ENCODE measurements around the gene RAB3D.

The RAB3D gene

DNA sequence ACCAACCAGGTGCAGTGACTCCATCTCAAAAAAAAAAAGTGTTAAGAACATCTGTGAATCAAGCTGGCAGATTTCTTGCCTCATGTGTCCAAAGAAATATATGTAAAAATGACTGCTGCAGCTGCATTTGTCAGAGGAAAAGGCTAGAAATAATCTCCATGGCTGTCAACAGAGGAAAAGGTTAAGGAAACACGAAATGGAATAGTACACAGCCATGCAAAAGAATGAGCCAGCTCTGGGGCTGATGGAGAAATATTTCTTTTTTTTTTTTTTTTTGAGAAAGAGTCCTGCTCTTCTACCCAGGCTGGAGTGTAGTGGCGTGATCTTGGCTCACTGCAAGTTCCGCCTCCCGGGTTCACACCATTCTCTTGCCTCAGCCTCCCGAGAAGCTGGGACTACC, 6.6 kb downstream of the RAB3D start:
- H3K4me2 ChIP-seq (ENCODE audit: low read depth, low read length, poor library complexity, severe bottlenecking), result no peak overlapping the region
- H3K79me2 ChIP-seq (ENCODE audit: insufficient read depth, low read length), result no peaks in the 10 kb centered on the region
- TF ChIP-seq, protein P1, sequence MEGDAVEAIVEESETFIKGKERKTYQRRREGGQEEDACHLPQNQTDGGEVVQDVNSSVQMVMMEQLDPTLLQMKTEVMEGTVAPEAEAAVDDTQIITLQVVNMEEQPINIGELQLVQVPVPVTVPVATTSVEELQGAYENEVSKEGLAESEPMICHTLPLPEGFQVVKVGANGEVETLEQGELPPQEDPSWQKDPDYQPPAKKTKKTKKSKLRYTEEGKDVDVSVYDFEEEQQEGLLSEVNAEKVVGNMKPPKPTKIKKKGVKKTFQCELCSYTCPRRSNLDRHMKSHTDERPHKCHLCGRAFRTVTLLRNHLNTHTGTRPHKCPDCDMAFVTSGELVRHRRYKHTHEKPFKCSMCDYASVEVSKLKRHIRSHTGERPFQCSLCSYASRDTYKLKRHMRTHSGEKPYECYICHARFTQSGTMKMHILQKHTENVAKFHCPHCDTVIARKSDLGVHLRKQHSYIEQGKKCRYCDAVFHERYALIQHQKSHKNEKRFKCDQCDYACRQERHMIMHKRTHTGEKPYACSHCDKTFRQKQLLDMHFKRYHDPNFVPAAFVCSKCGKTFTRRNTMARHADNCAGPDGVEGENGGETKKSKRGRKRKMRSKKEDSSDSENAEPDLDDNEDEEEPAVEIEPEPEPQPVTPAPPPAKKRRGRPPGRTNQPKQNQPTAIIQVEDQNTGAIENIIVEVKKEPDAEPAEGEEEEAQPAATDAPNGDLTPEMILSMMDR (IDR thresholded peaks at IDR 0.05; ENCODE audit: insufficient read depth, low read length, poor library complexity, severe bottlenecking), result no peak
- TF ChIP-seq EZH2phosphoT487 (conservative IDR thresholded peaks at IDR 0.05; ENCODE audit: low read length), result no peak
- H3K4me3 ChIP-seq (ENCODE audit: insufficient read depth, low read length, poor library complexity, severe bottlenecking), result no peak overlapping the region
- no peak overlapping the region for H2AFZ ChIP-seq (ENCODE audit: low read depth, low read length, severe bottlenecking)
- no peak overlapping the region for H3K9ac ChIP-seq (ENCODE audit: low read length)
- no peaks in the 10 kb centered on the region for H3K9me3 ChIP-seq (ENCODE audit: insufficient read depth, low read length)
- H3K9me2 ChIP-seq (replicated peaks; ENCODE audit: insufficient read depth, low read length), result no peaks in the 10 kb centered on the region
- no peak overlapping the region for H3K27ac ChIP-seq (ENCODE audit: low read depth, low read length)
- no peaks in the 10 kb centered on the region for H3F3A ChIP-seq (ENCODE audit: insufficient read depth)
- no peaks in the 10 kb centered on the region for H3K36me3 ChIP-seq (ENCODE audit: low read length)
- no peaks in the 10 kb centered on the region for H3K27me3 ChIP-seq (ENCODE audit: low read length)
- H4K20me1 ChIP-seq (ENCODE audit: low read depth, low read length), result no peaks in the 10 kb centered on the region

DNA sequence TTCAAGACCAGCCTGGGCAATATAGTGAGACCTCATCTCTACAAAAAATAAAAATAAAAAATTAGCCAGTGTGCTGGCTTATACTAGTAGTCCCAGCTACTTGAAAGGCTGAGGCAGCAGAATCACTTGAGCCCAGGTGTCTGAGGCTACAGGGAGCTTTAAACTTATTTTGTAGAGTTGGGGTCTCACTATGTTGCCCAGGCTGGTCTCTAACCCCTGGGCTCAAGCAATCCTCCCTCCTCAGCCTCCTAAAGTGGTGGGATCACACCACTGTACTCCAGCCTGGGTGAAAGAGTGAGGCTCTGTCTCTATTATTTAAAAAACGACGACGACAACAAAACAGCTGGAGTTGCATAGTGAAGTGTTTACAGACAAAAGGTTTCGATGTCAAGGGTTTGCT, 8.0 kb downstream of the RAB3D start:
- Histone ChIP-seq H3K79me2 (ENCODE audit: insufficient read depth, low read length) (no peaks in the 10 kb centered on the region), H3K4me2 (ENCODE audit: low read depth, low read length, poor library complexity, severe bottlenecking) (no peak overlapping the region), H4K20me1 (ENCODE audit: low read depth, low read length) (no peaks in the 10 kb centered on the region), H3K27me3 (ENCODE audit: low read length) (no peaks in the 10 kb centered on the region), H3K36me3 (ENCODE audit: low read length) (no peaks in the 10 kb centered on the region), H2AFZ (ENCODE audit: low read depth, low read length, severe bottlenecking) (no peak overlapping the region), H3K27ac (ENCODE audit: low read depth, low read length) (no peak overlapping the region), H3K9me3 (ENCODE audit: insufficient read depth, low read length) (no peaks in the 10 kb centered on the region), H3F3A (ENCODE audit: insufficient read depth) (no peaks in the 10 kb centered on the region), H3K9ac (ENCODE audit: low read length) (no peak overlapping the region), H3K9me2 (replicated peaks; ENCODE audit: insufficient read depth, low read length) (no peaks in the 10 kb centered on the region), H3K4me3 (ENCODE audit: insufficient read depth, low read length, poor library complexity, severe bottlenecking) (no peak overlapping the region)
- no peak for TF ChIP-seq EZH2phosphoT487 (conservative IDR thresholded peaks at IDR 0.05; ENCODE audit: low read length)
- TF ChIP-seq, protein P1 (IDR thresholded peaks at IDR 0.05; ENCODE audit: insufficient read depth, low read length, poor library complexity, severe bottlenecking), result no peak

DNA sequence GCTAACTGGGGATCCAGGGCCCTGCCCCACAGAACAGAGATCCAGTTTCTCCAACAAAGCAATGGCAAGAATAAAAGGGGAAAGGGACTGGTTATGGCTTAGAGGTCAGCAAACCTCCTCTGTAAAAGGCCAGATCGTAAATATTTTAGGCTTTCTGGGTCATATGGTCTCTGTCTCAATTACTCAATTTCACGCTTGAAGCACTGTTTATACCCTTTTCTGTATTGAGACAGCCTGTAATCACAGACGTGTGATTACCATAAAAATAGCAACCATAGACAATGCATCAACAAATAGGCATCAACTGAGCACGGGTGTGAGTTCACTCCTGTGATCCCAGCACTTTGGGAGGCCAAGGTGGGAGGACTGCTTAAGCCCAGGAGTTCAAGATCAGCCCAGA, 9.3 kb downstream of the RAB3D start:
- H3K9ac ChIP-seq (ENCODE audit: low read length), result no peak overlapping the region
- no peak overlapping the region for H3K4me3 ChIP-seq (ENCODE audit: insufficient read depth, low read length, poor library complexity, severe bottlenecking)
- H3K27ac ChIP-seq (ENCODE audit: low read depth, low read length), result no peak overlapping the region
- no peak overlapping the region for H3K4me2 ChIP-seq (ENCODE audit: low read depth, low read length, poor library complexity, severe bottlenecking)
- H2AFZ ChIP-seq (ENCODE audit: low read depth, low read length, severe bottlenecking), result no peak overlapping the region
- no peaks in the 10 kb centered on the region for H3K79me2 ChIP-seq (ENCODE audit: insufficient read depth, low read length)
- no peak for TF ChIP-seq EZH2phosphoT487 (conservative IDR thresholded peaks at IDR 0.05; ENCODE audit: low read length)
- TF ChIP-seq, protein P1 (IDR thresholded peaks at IDR 0.05; ENCODE audit: insufficient read depth, low read length, poor library complexity, severe bottlenecking), result no peak
- H3F3A ChIP-seq (ENCODE audit: insufficient read depth), result no peaks in the 10 kb centered on the region
- H4K20me1 ChIP-seq (ENCODE audit: low read depth, low read length), result no peaks in the 10 kb centered on the region
- H3K9me2 ChIP-seq (replicated peaks; ENCODE audit: insufficient read depth, low read length), result no peaks in the 10 kb centered on the region
- no peaks in the 10 kb centered on the region for H3K36me3 ChIP-seq (ENCODE audit: low read length)
- no peaks in the 10 kb centered on the region for H3K27me3 ChIP-seq (ENCODE audit: low read length)
- H3K9me3 ChIP-seq (ENCODE audit: insufficient read depth, low read length), result no peaks in the 10 kb centered on the region

Measured in SU-DHL-6 (cell line).